Measurements from ENCODE around the gene SLC35A5. TPM values are rescaled to one million over a fixed set of nuclear protein-coding genes. Genes with fewer than 3 reads are reported as not detected.

The SLC35A5 gene
- total RNA-seq, 1 donor from 2014 or later = 20.8 TPM

DNA sequence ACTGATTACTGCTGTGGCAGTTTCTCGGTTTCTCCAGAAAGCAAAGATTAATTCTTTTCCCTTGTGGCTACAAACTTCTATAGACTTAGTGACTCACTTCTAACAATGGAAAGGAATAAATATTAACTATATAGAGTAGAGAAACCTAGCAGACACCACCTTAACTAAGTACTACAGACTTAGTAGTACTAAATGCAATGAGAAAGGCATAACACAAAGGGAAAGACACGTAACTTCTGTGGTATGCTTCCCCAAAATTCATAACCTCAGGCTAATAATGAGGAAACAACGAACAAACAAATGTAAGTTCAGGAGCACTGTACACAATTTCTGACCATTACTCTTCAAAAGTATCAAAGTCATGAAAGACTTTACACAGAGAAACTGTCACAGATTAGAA lies 31.3 kb upstream of the SLC35A5 start:
- intact Hi-C loops (cut with DNase I) = loop anchor here (5.0 kb wide), 1 partner anchor 238 kb away; the partner anchor contains the start of gene SLC9C1
- DNase-seq (ENCODE audit: low spot score in 2 of 2) = no peak
- no peaks in the 10 kb centered on the region for H3K27me3 ChIP-seq
- TF ChIP-seq, protein P1, sequence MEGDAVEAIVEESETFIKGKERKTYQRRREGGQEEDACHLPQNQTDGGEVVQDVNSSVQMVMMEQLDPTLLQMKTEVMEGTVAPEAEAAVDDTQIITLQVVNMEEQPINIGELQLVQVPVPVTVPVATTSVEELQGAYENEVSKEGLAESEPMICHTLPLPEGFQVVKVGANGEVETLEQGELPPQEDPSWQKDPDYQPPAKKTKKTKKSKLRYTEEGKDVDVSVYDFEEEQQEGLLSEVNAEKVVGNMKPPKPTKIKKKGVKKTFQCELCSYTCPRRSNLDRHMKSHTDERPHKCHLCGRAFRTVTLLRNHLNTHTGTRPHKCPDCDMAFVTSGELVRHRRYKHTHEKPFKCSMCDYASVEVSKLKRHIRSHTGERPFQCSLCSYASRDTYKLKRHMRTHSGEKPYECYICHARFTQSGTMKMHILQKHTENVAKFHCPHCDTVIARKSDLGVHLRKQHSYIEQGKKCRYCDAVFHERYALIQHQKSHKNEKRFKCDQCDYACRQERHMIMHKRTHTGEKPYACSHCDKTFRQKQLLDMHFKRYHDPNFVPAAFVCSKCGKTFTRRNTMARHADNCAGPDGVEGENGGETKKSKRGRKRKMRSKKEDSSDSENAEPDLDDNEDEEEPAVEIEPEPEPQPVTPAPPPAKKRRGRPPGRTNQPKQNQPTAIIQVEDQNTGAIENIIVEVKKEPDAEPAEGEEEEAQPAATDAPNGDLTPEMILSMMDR (IDR thresholded peaks at IDR 0.05) = no peak
- H3K27ac ChIP-seq = no peak overlapping the region
- no peaks in the 10 kb centered on the region for H3K9me3 ChIP-seq
- H3K4me3 ChIP-seq = no peak overlapping the region
- peaks cover 26 to 51% of the 10 kb centered on the region in 2 donors for H3K36me3 ChIP-seq
- H3K4me1 ChIP-seq = no peaks in the 10 kb centered on the region

- peaks cover 26 to 59% of the 10 kb centered on the region in 2 donors for H3K36me3 ChIP-seq
- H3K9me3 ChIP-seq = no peaks in the 10 kb centered on the region
- H3K27ac ChIP-seq = no peak overlapping the region
- H3K4me3 ChIP-seq = no peak overlapping the region
- DNase-seq (ENCODE audit: low spot score in 2 of 2) = no peak
- TF ChIP-seq, protein P1 (IDR thresholded peaks at IDR 0.05) = peak; percentile 28 to 45 (median 37)
- intact Hi-C loops (cut with DNase I) = loop anchor here (5.0 kb wide), 1 partner anchor 239 kb away; the partner anchor contains the start of gene SLC9C1
- H3K4me1 ChIP-seq = no peaks in the 10 kb centered on the region
- no peaks in the 10 kb centered on the region for H3K27me3 ChIP-seq
Measured at GRCh38 chr3:112531358-112531781, 30.5 kb upstream of the SLC35A5 start.

GRCh38 chr3:112539825-112540650 lies 21.8 kb upstream of the SLC35A5 start:
- H3K4me3 ChIP-seq = no peak overlapping the region
- intact Hi-C loops (cut with DNase I) = no loop called here
- H3K27me3 ChIP-seq = no peaks in the 10 kb centered on the region
- DNase-seq (ENCODE audit: low spot score in 2 of 2) = no peak
- TF ChIP-seq, protein P1 (IDR thresholded peaks at IDR 0.05) = no peak
- H3K36me3 ChIP-seq = peaks cover 6 to 33% of the 10 kb centered on the region in 2 donors
- H3K27ac ChIP-seq = no peak overlapping the region
- no peaks in the 10 kb centered on the region for H3K4me1 ChIP-seq
- no peaks in the 10 kb centered on the region for H3K9me3 ChIP-seq

GRCh38 chr3:112546216-112546759 lies 15.6 kb upstream of the SLC35A5 start:
- H3K4me3 ChIP-seq = no peak overlapping the region
- H3K36me3 ChIP-seq = peaks cover 15 to 30% of the 10 kb centered on the region in 2 donors
- no peaks in the 10 kb centered on the region for H3K27me3 ChIP-seq
- DNase-seq (ENCODE audit: low spot score in 2 of 2) = no peak
- H3K27ac ChIP-seq = no peak overlapping the region
- intact Hi-C loops (cut with DNase I) = no loop called here
- H3K4me1 ChIP-seq = no peaks in the 10 kb centered on the region
- TF ChIP-seq, protein P1 (IDR thresholded peaks at IDR 0.05) = no peak
- no peaks in the 10 kb centered on the region for H3K9me3 ChIP-seq

DNA sequence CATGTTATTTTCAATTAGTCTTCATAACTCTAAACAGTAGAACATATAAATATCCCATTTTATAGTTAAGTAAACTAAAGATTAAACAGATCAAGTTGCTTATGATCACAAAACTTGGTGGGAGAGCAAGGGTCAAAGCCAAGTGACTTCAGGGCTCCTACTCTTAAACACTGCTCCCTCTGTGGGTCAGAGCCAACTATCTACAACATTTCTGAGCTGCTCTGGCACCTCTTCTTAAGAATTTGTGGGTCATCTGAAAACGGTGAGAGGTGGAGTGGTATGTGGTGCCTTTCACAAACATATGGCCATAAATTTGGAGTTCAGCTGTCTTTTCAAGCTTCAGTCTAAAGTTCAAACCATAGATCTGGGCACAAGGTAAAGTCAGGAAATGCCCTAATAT lies 11.0 kb upstream of the SLC35A5 start:
- Histone ChIP-seq H3K27me3 (no peaks in the 10 kb centered on the region), H3K36me3 (peaks cover 10 to 30% of the 10 kb centered on the region in 2 donors), H3K4me3 (no peak overlapping the region), H3K4me1 (no peaks in the 10 kb centered on the region), H3K27ac (no peak overlapping the region), H3K9me3 (no peaks in the 10 kb centered on the region)
- intact Hi-C loops (cut with DNase I) = no loop called here
- no peak for DNase-seq (ENCODE audit: low spot score in 2 of 2)
- TF ChIP-seq, protein P1 (IDR thresholded peaks at IDR 0.05) = no peak

Data from ascending aorta (tissue), 2 donors.